Measurements from ENCODE around the gene ANKH. TPM values are rescaled to one million over a fixed set of nuclear protein-coding genes. Genes with fewer than 3 reads are reported as not detected.
A peak's percentile ranks its signal among the peaks of the same experiment; 100 is the strongest.

Gene ANKH
- total and polyA plus RNA-seq, 10 of the 15 experiments (the other 5 are each of a cell fraction or from before 2014, with no cell fraction given), result 2.1 to 43.9 (median 14.4) TPM

DNA sequence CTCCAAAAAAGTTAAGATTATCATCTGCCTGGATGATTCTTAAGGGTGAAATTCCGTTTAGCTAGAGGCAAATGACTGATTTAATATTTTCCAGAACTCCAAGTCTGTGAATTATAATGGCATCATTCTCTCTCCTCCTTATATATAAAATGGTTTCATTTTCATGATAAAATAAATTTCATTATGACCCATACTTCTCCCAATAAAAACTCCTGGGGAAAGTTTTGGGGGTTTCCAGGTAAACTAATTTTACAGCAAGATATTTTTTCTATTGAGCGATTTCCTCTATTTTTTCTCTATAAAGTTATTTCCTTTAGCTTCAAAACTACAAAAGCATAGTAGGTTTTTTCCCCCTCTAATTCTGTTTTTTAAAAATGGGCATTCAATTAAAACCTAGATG is 214.7 kb downstream of the ANKH start:
- DNase-seq (ENCODE audit: low read depth, low spot score) (no peak), FAIRE-seq (no peak), ATAC-seq (no peak)
- no peaks in the 10 kb centered on the region; the same call in 1 of the 3 replicates for H3K9me3 ChIP-seq (replicated peaks; ENCODE audit: control insufficient read depth, insufficient read depth, low read length)
- TF ChIP-seq HCFC1 (IDR thresholded peaks at IDR 0.05; ENCODE audit: low read length) (no peak), STAT1 (conservative IDR thresholded peaks at IDR 0.05) (no peak), MEF2A (IDR thresholded peaks at IDR 0.05; ENCODE audit: insufficient read depth, low read depth, low read length) (0 out of 2 replicates have a peak, but pooled peaks have one; percentile 35), NFIC (IDR thresholded peaks at IDR 0.05; ENCODE audit: low read depth, low read length) (peak; percentile 58; the same call in 1 of the 2 replicates), FOXM1 (IDR thresholded peaks at IDR 0.05; ENCODE audit: low read depth, low read length) (0 out of 2 replicates have a peak, but pooled peaks have one; percentile 14), MEF2B (IDR thresholded peaks at IDR 0.05; ENCODE audit: partially characterized antibody, poor library complexity, severe bottlenecking) (no peak), GATAD2B (conservative IDR thresholded peaks at IDR 0.05; ENCODE audit: low read depth) (no peak), JUNB (IDR thresholded peaks at IDR 0.05) (peak; percentile 19; the same call in 1 of the 2 replicates)
- RAD21 ChIA-PET (ENCODE audit: unreplicated experiment), result interaction anchor here (1.0 to 2.4 kb wide), 5 partner anchors 9 to 342 kb away, joined by 3 to 14 read pairs (median 4); no protein-coding TSS in a partner anchor
- no TSS peak for BruUV-seq (replicated peaks)
- H3K4me3 ChIP-seq, result no peak overlapping the region
- in situ Hi-C loops (cut with MboI) (loop anchor here (25.0 kb wide), 1 partner anchor 495 kb away; no protein-coding TSS in a partner anchor), intact Hi-C loops (cut with micrococcal nuclease; ENCODE audit: unreplicated experiment) (no loop called here)
- H4K20me1 ChIP-seq (ENCODE audit: control insufficient read depth, insufficient read depth), result no peaks in the 10 kb centered on the region
- H3K79me2 ChIP-seq (ENCODE audit: control insufficient read depth, insufficient read depth, low read length), result peaks cover 1% of the 10 kb centered on the region; the same call in 1 of the 2 replicates
- SMC1A ChIA-PET (ENCODE audit: uncharacterized antibody, unreplicated experiment), result interaction anchor here (0.6 to 3.9 kb wide), 10 partner anchors 9 to 668 kb away, joined by 3 to 29 read pairs (median 3); no protein-coding TSS in a partner anchor
- H3K9ac ChIP-seq (ENCODE audit: control insufficient read depth, insufficient read depth, low read length), result no peak overlapping the region
- no peaks in the 10 kb centered on the region for H3K36me3 ChIP-seq (ENCODE audit: control insufficient read depth in 2 of 2, insufficient read depth in 2 of 2, low read length in 1 of 2)
- H2AFZ ChIP-seq (ENCODE audit: control insufficient read depth, low read depth, low read length), result no peak overlapping the region
- H3K4me1 ChIP-seq (ENCODE audit: control insufficient read depth, insufficient read depth, low read length), result 0 out of 2 replicates have a peak, but pooled peaks cover 3% of the 10 kb centered on the region
- WGBS (ENCODE audit: insufficient coverage, insufficient replicate concordance, low lambda C conversion rate, missing lambda C conversion rate), result 0% methylated on average over 2 of the region's 2 CpGs
- no peak overlapping the region for H3K4me2 ChIP-seq (ENCODE audit: control insufficient read depth, insufficient read depth)
- no peak overlapping the region for H3K27ac ChIP-seq (ENCODE audit: control insufficient read depth, insufficient read depth)
- CTCF ChIA-PET, result interaction anchor here (0.6 to 2.9 kb wide), 5 partner anchors 9 to 669 kb away, joined by 3 to 23 read pairs (median 4); no protein-coding TSS in a partner anchor
- POLR2A ChIA-PET, result interaction anchor here (1.0 to 1.7 kb wide), 4 partner anchors 9 to 18 kb away, joined by 3 to 4 read pairs (median 3); no protein-coding TSS in a partner anchor
- no peaks in the 10 kb centered on the region for H3K27me3 ChIP-seq (replicated peaks in 1 of 2; ENCODE audit: control insufficient read depth in 2 of 2, insufficient read depth in 2 of 2, low read length in 1 of 2)

Data from GM12878 (cell line).